Measurements from ENCODE around the gene PYURF. TPM values are rescaled to one million over a fixed set of nuclear protein-coding genes. Genes with fewer than 3 reads are reported as not detected.
A peak's percentile ranks its signal among the peaks of the same experiment; 100 is the strongest.

Gene PYURF
- total and polyA plus RNA-seq, 4 donors: 63.7 to 106 (median 80.9) TPM

GRCh38 chr4:88524171-88524570 lies 595 bp upstream of the PYURF start:
- DNase-seq (peak in 1 of 3 donors; percentile 14), ATAC-seq (ENCODE audit: insufficient read depth, low FRiP score) (no peak)
- Histone ChIP-seq H3K27ac (ENCODE audit: low read depth in 1 of 2, low read length in 1 of 2) (peak overlapping the region; percentile 77 to 91), H3K4me3 (no peak overlapping the region), H3K4me1 (ENCODE audit: control insufficient read depth in 5 of 5, insufficient read depth in 5 of 5, low read length in 5 of 5) (peaks cover 0 to 20% (median 0%) of the 10 kb centered on the region in 5 donors), H3K36me3 (ENCODE audit: control insufficient read depth in 4 of 4, insufficient read depth in 4 of 4, low read length in 4 of 4) (peaks cover 4 to 13% (median 5%) of the 10 kb centered on the region in 4 donors), H3K27me3 (ENCODE audit: control insufficient read depth in 3 of 3, insufficient read depth in 3 of 3, low read length in 2 of 3) (no peaks in the 10 kb centered on the region), H3K9ac (ENCODE audit: insufficient read depth in 1 of 2, low read length in 2 of 2) (peak overlapping the region; percentile 91), H3K9me3 (ENCODE audit: control insufficient read depth in 4 of 4, insufficient read depth in 3 of 4, low read length in 3 of 4) (no peaks in the 10 kb centered on the region)
- WGBS, 2 donors: 38 to 48% methylated on average over 2 of the region's 2 CpGs
- TF ChIP-seq CTCF (IDR thresholded peaks at IDR 0.05; ENCODE audit: control extremely low read depth, extremely low read depth): no peak

GRCh38 chr4:88522702-88523324 lies 763 bp downstream of the PYURF start:
- peak; percentile 35 for ATAC-seq (ENCODE audit: insufficient read depth, low FRiP score)

GRCh38 chr4:88518911-88519310 lies 4.7 kb downstream of the PYURF start:
- Histone ChIP-seq H3K4me1 (ENCODE audit: control insufficient read depth in 5 of 5, insufficient read depth in 5 of 5, low read length in 5 of 5) (peaks cover 0 to 12% (median 0%) of the 10 kb centered on the region in 5 donors), H3K4me3 (no peak overlapping the region), H3K9ac (ENCODE audit: insufficient read depth in 1 of 2, low read length in 2 of 2) (no peak overlapping the region), H3K27ac (ENCODE audit: low read depth in 1 of 2, low read length in 1 of 2) (no peak overlapping the region), H3K36me3 (ENCODE audit: control insufficient read depth in 4 of 4, insufficient read depth in 4 of 4, low read length in 4 of 4) (peaks cover 4 to 13% (median 6%) of the 10 kb centered on the region in 4 donors), H3K27me3 (ENCODE audit: control insufficient read depth in 3 of 3, insufficient read depth in 3 of 3, low read length in 2 of 3) (no peaks in the 10 kb centered on the region), H3K9me3 (ENCODE audit: control insufficient read depth in 4 of 4, insufficient read depth in 3 of 4, low read length in 3 of 4) (no peaks in the 10 kb centered on the region)
- 91 to 97% methylated on average over 6 of the region's 6 CpGs for WGBS, 2 donors
- ATAC-seq (ENCODE audit: insufficient read depth, low FRiP score) (no peak), DNase-seq (no peak)
- TF ChIP-seq CTCF (IDR thresholded peaks at IDR 0.05; ENCODE audit: control extremely low read depth, extremely low read depth): no peak

More at GRCh38 chr4:88522702-88523324, 763 bp downstream of the PYURF start:
- Histone ChIP-seq H3K4me3 (peak overlapping the region; percentile 96), H3K4me1 (ENCODE audit: control insufficient read depth in 5 of 5, insufficient read depth in 5 of 5, low read length in 5 of 5) (peaks cover 0 to 20% (median 0%) of the 10 kb centered on the region in 5 donors), H3K27me3 (ENCODE audit: control insufficient read depth in 3 of 3, insufficient read depth in 3 of 3, low read length in 2 of 3) (no peaks in the 10 kb centered on the region), H3K9ac (ENCODE audit: insufficient read depth in 1 of 2, low read length in 2 of 2) (peak overlapping the region; percentile 74 to 91), H3K27ac (ENCODE audit: low read depth in 1 of 2, low read length in 1 of 2) (peak overlapping the region; percentile 91 to 92), H3K36me3 (ENCODE audit: control insufficient read depth in 4 of 4, insufficient read depth in 4 of 4, low read length in 4 of 4) (peaks cover 4 to 13% (median 6%) of the 10 kb centered on the region in 4 donors), H3K9me3 (ENCODE audit: control insufficient read depth in 4 of 4, insufficient read depth in 3 of 4, low read length in 3 of 4) (no peaks in the 10 kb centered on the region)
- DNase-seq: peak; percentile 42 to 67 (median 58)
- TF ChIP-seq CTCF (IDR thresholded peaks at IDR 0.05; ENCODE audit: control extremely low read depth, extremely low read depth): no peak
- 1% methylated on average over 28 of the region's 28 CpGs for WGBS, 2 donors

Measured in lung (tissue), 12 donors.